HepG2 (cell line): ENCODE data around the gene UBXN1. TPM values are rescaled to one million over a fixed set of nuclear protein-coding genes. Genes with fewer than 3 reads are reported as not detected.

Source experiments
- BORCS8-MEF2B ChIP-seq: sonication (generic); formaldehyde crosslinking; IDR thresholded peaks from 2 replicates; pipeline ENCODE4 v1.8.0; 2022; ENCODE audit warnings: mild to moderate bottlenecking, missing genetic modification reagents
- HNRNPL ChIP-seq: fragments of 200-400 bp; formaldehyde crosslinking; IDR thresholded peaks from 2 replicates; pipeline ENCODE4 v1.6.1; 2017; ENCODE audit warnings: mild to moderate bottlenecking, low read depth, low read length
- KLF16 ChIP-seq, 2 experiments: sonication (generic) in 1 of 2; formaldehyde crosslinking in 1 of 2; IDR thresholded peaks; 2 replicates each; pipeline versions ENCODE4 v1.6.1 to v1.8.0; 2016 to 2023; ENCODE audit warnings: missing genetic modification reagents in 2 of 2, missing compliant biosample characterization in 1 of 2
- MIXL1 ChIP-seq: IDR thresholded peaks from 2 replicates; pipeline ENCODE4 v1.6.1; 2016
- RELA ChIP-seq: sonication (generic); formaldehyde crosslinking; IDR thresholded peaks from 2 replicates; pipeline ENCODE4 v1.4.0; 2020; ENCODE audit warnings: missing genetic modification reagents
- SP2 ChIP-seq: sonication (generic); formaldehyde crosslinking; IDR thresholded peaks from 2 replicates; pipeline ENCODE4 v1.5.1; 2020; ENCODE audit warnings: mild to moderate bottlenecking, missing genetic modification reagents
- SP5 ChIP-seq: IDR thresholded peaks from 2 replicates; pipeline ENCODE4 v1.6.1; 2016; ENCODE audit warnings: low read depth, borderline replicate concordance
- THAP9 ChIP-seq: sonication (generic); formaldehyde crosslinking; IDR thresholded peaks from 2 replicates; pipeline ENCODE4; 2020; ENCODE audit warnings: missing genetic modification reagents, mild to moderate bottlenecking, borderline replicate concordance
- ZBTB3 ChIP-seq: sonication (generic); formaldehyde crosslinking; IDR thresholded peaks from 2 replicates; pipeline ENCODE4 v1.4.0; 2020; ENCODE audit warnings: low read depth, mild to moderate bottlenecking, moderate library complexity, missing genetic modification reagents, borderline replicate concordance
- ZNF746 ChIP-seq: sonication (generic); formaldehyde crosslinking; IDR thresholded peaks from 2 replicates; pipeline ENCODE4 v1.8.0; 2022; ENCODE audit warnings: mild to moderate bottlenecking, missing genetic modification reagents
- ZNF749 ChIP-seq: sonication (generic); formaldehyde crosslinking; IDR thresholded peaks from 2 replicates; pipeline ENCODE4 v1.8.0; 2022; ENCODE audit warnings: mild to moderate bottlenecking, missing genetic modification reagents, moderate library complexity, borderline replicate concordance
- ZNF781 ChIP-seq: sonication (generic); formaldehyde crosslinking; IDR thresholded peaks from 2 replicates; pipeline ENCODE4 v1.5.1; 2020; ENCODE audit warnings: borderline replicate concordance, mild to moderate bottlenecking, missing genetic modification reagents; ENCODE audit errors: not compliant biosample characterization
- polyA plus RNA-seq, 8 experiments: library from polyadenylated mRNA; depleted of rRNA in 3 of 8; stranded (reverse) in 7 of 8; unstranded in 1 of 8; fragments of >200 nt; fragmentation: Illumina TruSeq in 4 of 8; extraction: Trizol in 4 of 8; gene quantifications; 2 replicates each; pipeline versions ENCODE4 v1.2.1 to v1.2.3, GENCODE V29; 2011 to 2016; ENCODE audit warnings: low read depth in 4 of 8, missing spikeins in 1 of 8, mixed read lengths in 1 of 8; ENCODE audit not compliant: insufficient read depth in 1 of 8
- total RNA-seq, 5 experiments: library from RNA; depleted of rRNA; stranded (reverse); fragments of >200 nt; fragmentation: Illumina TruSeq; extraction: Trizol; gene quantifications; 2 replicates each; pipeline ENCODE4 v1.2.3, GENCODE V29; 2016; ENCODE audit warnings: low read depth in 1 of 5
- TF ChIP-seq, protein P1 (sequence below): sonication (generic); formaldehyde crosslinking; IDR thresholded peaks from 2 replicates; pipeline ENCODE4 v1.4.0; 2020; ENCODE audit warnings: missing genetic modification reagents, borderline replicate concordance
- TF ChIP-seq, protein P2 (sequence below): sonication (generic); formaldehyde crosslinking; IDR thresholded peaks from 2 replicates; pipeline ENCODE4 v1.5.0; 2020; ENCODE audit warnings: missing genetic modification reagents, mild to moderate bottlenecking, borderline replicate concordance
- TF ChIP-seq, protein P3 (sequence below): IDR thresholded peaks from 2 replicates; pipeline ENCODE4 v1.6.1; 2016
- TF ChIP-seq, protein P4 (sequence below): sonication (generic); formaldehyde crosslinking; IDR thresholded peaks from 2 replicates; pipeline ENCODE4 v1.4.0; 2020; ENCODE audit warnings: mild to moderate bottlenecking, missing genetic modification reagents, borderline replicate concordance

The UBXN1 gene
- total and polyA plus RNA-seq, 2 of the 13 experiments (the other 11 are each of a cell fraction or from before 2014, with no cell fraction given) = 47.5 to 52.4 TPM

DNA sequence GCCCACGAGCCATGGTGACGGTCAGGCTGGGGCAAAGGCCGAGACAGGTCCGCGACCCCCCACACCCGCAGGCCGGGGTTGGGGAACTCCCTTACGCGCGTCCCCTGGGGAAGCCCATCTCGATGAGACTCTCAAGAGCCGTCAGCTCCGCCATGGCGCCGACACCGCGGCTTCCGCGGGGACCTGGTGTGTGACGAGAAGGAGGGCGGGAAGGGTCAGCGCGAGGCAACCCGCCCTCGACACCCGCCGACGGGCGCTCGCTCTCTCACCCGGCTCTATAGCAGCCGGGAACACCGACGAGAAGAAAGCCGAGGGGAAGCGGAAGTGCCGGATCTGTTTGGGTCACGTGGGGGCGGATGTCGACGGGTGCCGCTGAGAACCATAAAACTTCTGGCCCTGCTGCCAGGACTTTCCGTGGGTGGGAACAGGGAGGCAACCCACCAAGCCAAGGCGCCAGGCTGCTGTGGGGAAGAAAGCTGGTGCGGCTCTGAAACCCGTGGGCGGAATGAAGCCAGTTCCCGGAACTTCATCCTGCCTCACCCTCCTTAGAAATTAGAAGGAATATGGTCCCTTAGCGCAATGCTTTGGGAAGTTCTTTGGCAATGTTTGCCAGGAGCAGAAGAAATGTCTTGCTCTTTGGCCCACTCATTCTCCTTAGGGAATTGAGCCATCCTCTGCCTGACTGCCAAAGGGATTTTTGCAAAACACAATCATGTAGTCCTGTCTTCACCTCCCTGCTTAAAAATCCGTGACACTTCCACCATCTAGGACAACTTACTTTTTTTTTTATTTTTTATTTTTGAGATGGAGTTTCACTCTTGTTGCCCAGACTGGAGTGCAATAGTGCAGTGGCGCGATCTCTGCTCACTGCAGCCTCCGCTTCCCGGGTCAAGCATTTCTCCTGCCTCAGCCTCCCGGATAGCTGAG lies at the start of gene UBXN1 (continued):
- TF ChIP-seq HNRNPL (peak; percentile 69; the same call in 1 of the 2 replicates), SP5 (CRISPR knock-in tag) (peak; percentile 22; the same call in 1 of the 2 replicates), BORCS8-MEF2B (CRISPR knock-in tag) (peak; percentile 73; the same call in 1 of the 2 replicates), RELA (CRISPR knock-in tag) (0 out of 2 replicates have a peak, but pooled peaks have one; percentile 20), ZBTB3 (peak; percentile 34; the same call in 1 of the 2 replicates), SP2 (CRISPR knock-in tag) (peak; percentile 49; the same call in 1 of the 2 replicates), ZNF781 (peak; percentile 27), ZNF746 (CRISPR knock-in tag) (peak; percentile 61; the same call in 1 of the 2 replicates), KLF16 (CRISPR knock-in tag; IDR thresholded peaks at IDR 0.05) (peak in 1 of 2 experiments; percentile 78; a peak in 2 of 4 replicates), MIXL1 (CRISPR knock-in tag) (peak; percentile 69; the same call in 1 of the 2 replicates), THAP9 (CRISPR knock-in tag) (peak; percentile 83; the same call in 1 of the 2 replicates), ZNF749 (CRISPR knock-in tag) (0 out of 2 replicates have a peak, but pooled peaks have one; percentile 21)
- TF ChIP-seq, protein P1, sequence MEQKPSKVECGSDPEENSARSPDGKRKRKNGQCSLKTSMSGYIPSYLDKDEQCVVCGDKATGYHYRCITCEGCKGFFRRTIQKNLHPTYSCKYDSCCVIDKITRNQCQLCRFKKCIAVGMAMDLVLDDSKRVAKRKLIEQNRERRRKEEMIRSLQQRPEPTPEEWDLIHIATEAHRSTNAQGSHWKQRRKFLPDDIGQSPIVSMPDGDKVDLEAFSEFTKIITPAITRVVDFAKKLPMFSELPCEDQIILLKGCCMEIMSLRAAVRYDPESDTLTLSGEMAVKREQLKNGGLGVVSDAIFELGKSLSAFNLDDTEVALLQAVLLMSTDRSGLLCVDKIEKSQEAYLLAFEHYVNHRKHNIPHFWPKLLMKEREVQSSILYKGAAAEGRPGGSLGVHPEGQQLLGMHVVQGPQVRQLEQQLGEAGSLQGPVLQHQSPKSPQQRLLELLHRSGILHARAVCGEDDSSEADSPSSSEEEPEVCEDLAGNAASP (CRISPR knock-in tag) = peak; percentile 43
- TF ChIP-seq, protein P2, sequence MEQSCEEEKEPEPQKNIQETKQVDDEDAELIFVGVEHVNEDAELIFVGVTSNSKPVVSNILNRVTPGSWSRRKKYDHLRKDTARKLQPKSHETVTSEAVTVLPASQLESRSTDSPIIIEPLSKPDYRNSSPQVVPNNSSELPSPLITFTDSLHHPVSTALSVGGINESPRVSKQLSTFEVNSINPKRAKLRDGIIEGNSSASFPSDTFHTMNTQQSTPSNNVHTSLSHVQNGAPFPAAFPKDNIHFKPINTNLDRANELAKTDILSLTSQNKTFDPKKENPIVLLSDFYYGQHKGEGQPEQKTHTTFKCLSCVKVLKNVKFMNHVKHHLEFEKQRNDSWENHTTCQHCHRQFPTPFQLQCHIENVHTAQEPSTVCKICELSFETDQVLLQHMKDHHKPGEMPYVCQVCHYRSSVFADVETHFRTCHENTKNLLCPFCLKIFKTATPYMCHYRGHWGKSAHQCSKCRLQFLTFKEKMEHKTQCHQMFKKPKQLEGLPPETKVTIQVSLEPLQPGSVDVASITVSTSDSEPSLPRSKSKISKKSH (CRISPR knock-in tag) = no peak; the same call in 1 of the 2 replicates
- TF ChIP-seq, protein P3, sequence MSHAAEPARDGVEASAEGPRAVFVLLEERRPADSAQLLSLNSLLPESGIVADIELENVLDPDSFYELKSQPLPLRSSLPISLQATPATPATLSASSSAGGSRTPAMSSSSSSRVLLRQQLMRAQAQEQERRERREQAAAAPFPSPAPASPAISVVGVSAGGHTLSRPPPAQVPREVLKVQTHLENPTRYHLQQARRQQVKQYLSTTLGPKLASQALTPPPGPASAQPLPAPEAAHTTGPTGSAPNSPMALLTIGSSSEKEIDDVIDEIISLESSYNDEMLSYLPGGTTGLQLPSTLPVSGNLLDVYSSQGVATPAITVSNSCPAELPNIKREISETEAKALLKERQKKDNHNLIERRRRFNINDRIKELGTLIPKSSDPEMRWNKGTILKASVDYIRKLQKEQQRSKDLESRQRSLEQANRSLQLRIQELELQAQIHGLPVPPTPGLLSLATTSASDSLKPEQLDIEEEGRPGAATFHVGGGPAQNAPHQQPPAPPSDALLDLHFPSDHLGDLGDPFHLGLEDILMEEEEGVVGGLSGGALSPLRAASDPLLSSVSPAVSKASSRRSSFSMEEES (CRISPR knock-in tag) = peak; percentile 87
- TF ChIP-seq, protein P4, sequence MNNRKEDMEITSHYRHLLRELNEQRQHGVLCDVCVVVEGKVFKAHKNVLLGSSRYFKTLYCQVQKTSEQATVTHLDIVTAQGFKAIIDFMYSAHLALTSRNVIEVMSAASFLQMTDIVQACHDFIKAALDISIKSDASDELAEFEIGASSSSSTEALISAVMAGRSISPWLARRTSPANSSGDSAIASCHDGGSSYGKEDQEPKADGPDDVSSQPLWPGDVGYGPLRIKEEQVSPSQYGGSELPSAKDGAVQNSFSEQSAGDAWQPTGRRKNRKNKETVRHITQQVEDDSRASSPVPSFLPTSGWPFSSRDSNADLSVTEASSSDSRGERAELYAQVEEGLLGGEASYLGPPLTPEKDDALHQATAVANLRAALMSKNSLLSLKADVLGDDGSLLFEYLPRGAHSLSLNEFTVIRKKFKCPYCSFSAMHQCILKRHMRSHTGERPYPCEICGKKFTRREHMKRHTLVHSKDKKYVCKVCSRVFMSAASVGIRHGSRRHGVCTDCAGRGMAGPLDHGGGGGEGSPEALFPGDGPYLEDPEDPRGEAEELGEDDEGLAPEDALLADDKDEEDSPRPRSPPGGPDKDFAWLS (CRISPR knock-in tag) = no peak
